IPS-20b (cell line): ENCODE measurements around the gene SPATA17.

Experiments
- H3K27ac ChIP-seq: one replicate; pipeline ENCODE4 v1.5.1; 2013; ENCODE audit warnings: low read length
- H3K27me3 ChIP-seq: 2 replicates; pipeline ENCODE4 v1.6.1; 2013; ENCODE audit warnings: mild to moderate bottlenecking, low read length, inconsistent platforms; ENCODE audit not compliant: insufficient read depth
- H3K36me3 ChIP-seq: 2 replicates; pipeline ENCODE4 v1.6.1; 2013; ENCODE audit warnings: low read depth, mild to moderate bottlenecking, inconsistent platforms, low read length, moderate library complexity; ENCODE audit not compliant: insufficient read depth
- H3K4me1 ChIP-seq: 2 replicates; pipeline ENCODE4 v1.6.1; 2013; ENCODE audit warnings: mild to moderate bottlenecking, control low read depth, inconsistent platforms, low read length, moderate library complexity; ENCODE audit not compliant: insufficient read depth
- H3K4me3 ChIP-seq: 2 replicates; pipeline ENCODE4 v1.5.1; 2013; ENCODE audit warnings: mild to moderate bottlenecking, low read length, inconsistent platforms
- H3K9ac ChIP-seq: 2 replicates; pipeline ENCODE4 v1.6.1; 2013; ENCODE audit warnings: low read depth, mild to moderate bottlenecking, inconsistent platforms, low read length, moderate library complexity
- H3K9me3 ChIP-seq: 2 replicates; pipeline ENCODE4 v1.6.1; 2013; ENCODE audit warnings: mild to moderate bottlenecking, low read depth, low read length, inconsistent platforms; ENCODE audit not compliant: insufficient read depth

The SPATA17 gene

DNA sequence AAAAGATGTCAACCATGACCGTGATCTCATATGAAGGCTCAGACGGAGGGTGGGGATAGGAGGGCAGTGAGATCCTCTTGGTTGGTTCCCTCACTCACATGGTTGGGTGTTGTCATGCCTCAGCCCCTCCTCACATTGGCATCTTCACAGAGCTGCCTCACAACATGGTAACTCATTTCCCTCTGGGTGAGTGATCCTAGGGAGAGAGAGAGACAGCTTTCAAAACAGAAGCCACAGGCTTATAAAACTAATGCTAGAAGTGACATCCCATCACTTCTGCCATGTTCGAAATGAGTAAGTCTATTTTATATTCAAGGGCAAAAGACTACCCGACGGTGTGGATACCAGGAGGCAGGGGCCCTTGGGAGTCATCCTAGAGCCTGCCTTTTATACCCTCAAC lies 145.5 kb downstream of the SPATA17 start:
- Histone ChIP-seq H3K4me1 (no peaks in the 10 kb centered on the region), H3K27ac (no peak overlapping the region), H3K4me3 (no peak overlapping the region), H3K36me3 (no peaks in the 10 kb centered on the region), H3K9ac (no peak overlapping the region), H3K27me3 (no peaks in the 10 kb centered on the region), H3K9me3 (no peaks in the 10 kb centered on the region)

DNA sequence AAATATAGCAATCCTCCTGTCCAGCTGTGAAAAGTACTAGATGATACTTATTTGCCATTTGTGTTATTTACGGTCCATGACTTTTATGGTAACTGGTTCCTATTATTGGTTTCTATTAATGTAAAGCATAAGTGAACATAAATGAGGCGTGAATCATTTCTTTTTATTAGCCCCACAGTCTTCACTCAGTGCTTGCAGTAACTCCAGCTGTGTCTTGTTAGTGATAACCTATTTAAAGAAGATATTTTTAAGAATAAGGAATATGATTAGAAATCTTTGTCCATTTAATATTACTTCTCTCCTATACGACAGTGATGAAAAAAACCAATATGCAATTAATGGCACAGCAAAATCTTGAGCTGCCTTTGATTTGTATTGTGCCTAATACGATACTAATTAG lies 149.9 kb downstream of the SPATA17 start:
- H3K27ac ChIP-seq = no peak overlapping the region
- no peaks in the 10 kb centered on the region for H3K36me3 ChIP-seq
- no peaks in the 10 kb centered on the region for H3K4me1 ChIP-seq
- no peak overlapping the region for H3K9ac ChIP-seq
- H3K4me3 ChIP-seq = no peak overlapping the region
- no peaks in the 10 kb centered on the region for H3K9me3 ChIP-seq
- no peaks in the 10 kb centered on the region for H3K27me3 ChIP-seq

DNA sequence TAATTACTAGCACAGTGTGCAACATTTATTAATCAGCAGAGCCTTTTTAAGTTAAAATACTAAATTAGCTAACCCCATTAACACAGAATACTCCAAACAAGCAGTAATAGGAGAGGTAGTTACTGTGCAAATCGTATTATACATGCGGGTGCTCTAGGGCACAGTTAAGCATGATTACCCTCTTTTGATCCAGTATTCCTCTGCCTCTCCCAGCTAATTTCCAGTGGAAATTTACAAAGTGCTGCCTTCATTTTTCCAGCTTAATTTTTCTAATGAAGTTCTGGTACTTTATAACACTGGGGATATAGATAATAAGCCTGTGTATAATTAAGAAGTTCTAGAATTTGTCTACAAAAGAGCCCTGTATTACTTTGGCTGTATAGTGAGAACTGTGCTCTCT lies 159.9 kb downstream of the SPATA17 start:
- Histone ChIP-seq H3K27me3 (no peaks in the 10 kb centered on the region), H3K9me3 (no peaks in the 10 kb centered on the region), H3K36me3 (no peaks in the 10 kb centered on the region), H3K4me3 (no peak overlapping the region), H3K4me1 (no peaks in the 10 kb centered on the region), H3K9ac (no peak overlapping the region), H3K27ac (no peak overlapping the region)

DNA sequence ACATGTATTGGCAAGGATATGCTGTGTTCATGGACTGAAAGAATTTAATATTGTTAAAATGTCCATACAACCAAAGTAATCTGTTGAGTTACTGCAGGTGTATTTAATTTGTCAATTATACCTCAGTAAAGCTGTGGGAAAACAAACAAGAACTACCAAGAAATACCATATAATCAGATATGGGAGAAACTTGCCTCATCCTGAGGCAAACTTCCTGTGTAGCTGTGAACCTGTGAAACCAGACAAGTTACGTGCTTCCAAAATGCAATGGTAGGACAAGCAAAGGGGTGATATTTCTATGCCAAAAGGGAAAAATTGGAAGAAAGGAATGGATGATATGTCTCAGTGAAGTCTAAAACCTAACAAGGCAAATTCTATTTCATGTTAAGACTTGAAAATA lies 174.6 kb downstream of the SPATA17 start:
- Histone ChIP-seq H3K27me3 (no peaks in the 10 kb centered on the region), H3K4me3 (no peak overlapping the region), H3K27ac (no peak overlapping the region), H3K9ac (no peak overlapping the region), H3K4me1 (no peaks in the 10 kb centered on the region), H3K36me3 (no peaks in the 10 kb centered on the region), H3K9me3 (no peaks in the 10 kb centered on the region)

DNA sequence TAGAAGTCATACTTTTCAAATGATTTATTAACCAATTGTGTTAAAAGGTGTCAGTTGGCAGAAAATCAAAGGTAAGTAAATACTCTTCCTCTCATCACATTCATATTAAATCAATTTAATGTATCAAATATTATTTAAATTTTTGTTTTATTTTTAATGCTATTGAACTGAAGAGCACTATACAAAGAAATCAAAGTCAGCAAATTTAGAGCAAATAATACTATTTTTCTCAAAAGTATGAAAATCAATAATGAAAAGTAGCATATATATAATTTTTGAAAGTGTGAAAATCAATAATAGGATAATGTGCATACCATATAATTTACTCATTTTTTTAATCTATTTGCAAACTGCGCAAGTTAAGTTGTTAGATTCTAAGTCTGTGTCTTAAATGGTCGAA lies 181.0 kb downstream of the SPATA17 start:
- H3K9ac ChIP-seq = no peak overlapping the region
- no peak overlapping the region for H3K27ac ChIP-seq
- H3K27me3 ChIP-seq = no peaks in the 10 kb centered on the region
- H3K4me3 ChIP-seq = no peak overlapping the region
- no peaks in the 10 kb centered on the region for H3K9me3 ChIP-seq
- H3K4me1 ChIP-seq = no peaks in the 10 kb centered on the region
- no peaks in the 10 kb centered on the region for H3K36me3 ChIP-seq

DNA sequence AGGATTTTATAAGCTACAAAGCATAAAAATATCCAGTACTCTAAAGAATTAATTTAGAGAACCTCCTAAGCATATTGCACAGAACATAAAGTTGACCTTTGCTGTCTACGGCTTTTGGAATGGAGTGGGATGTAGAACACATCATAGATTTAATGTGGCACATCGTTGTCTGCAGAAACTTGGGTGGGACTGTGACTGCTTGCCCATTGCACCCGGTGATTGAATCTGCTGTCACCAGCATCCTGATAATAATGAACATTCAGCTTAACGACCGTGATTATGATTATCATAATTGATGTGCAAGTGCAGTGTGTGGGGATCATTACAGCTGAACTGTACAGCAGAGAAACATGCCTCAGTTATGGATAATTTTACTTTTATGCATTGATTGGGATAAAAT lies 181.9 kb downstream of the SPATA17 start:
- Histone ChIP-seq H3K4me3 (no peak overlapping the region), H3K9me3 (no peaks in the 10 kb centered on the region), H3K27me3 (no peaks in the 10 kb centered on the region), H3K36me3 (no peaks in the 10 kb centered on the region), H3K9ac (no peak overlapping the region), H3K27ac (no peak overlapping the region), H3K4me1 (no peaks in the 10 kb centered on the region)

DNA sequence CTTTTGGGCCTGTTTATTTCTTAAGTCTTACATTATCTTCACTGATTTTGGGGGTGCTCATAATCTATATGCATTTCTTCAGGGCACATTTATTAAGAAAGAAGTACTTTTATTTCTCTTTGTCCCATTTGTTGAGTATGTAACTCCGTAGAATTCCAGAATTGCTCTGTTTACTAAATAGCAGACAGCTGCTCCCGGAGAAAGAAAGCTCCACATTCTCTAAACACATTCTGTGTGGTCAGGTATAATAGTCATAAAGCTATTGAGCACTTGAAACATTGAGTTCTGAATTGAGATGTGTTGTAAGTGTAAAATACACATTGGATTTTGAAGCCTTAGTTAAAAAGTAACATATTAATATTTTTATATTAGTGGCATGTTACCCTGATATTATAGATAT lies 206.5 kb downstream of the SPATA17 start:
- H3K27me3 ChIP-seq = no peaks in the 10 kb centered on the region
- H3K4me1 ChIP-seq = no peaks in the 10 kb centered on the region
- H3K9ac ChIP-seq = no peak overlapping the region
- H3K4me3 ChIP-seq = no peak overlapping the region
- H3K27ac ChIP-seq = no peak overlapping the region
- no peaks in the 10 kb centered on the region for H3K9me3 ChIP-seq
- no peaks in the 10 kb centered on the region for H3K36me3 ChIP-seq

DNA sequence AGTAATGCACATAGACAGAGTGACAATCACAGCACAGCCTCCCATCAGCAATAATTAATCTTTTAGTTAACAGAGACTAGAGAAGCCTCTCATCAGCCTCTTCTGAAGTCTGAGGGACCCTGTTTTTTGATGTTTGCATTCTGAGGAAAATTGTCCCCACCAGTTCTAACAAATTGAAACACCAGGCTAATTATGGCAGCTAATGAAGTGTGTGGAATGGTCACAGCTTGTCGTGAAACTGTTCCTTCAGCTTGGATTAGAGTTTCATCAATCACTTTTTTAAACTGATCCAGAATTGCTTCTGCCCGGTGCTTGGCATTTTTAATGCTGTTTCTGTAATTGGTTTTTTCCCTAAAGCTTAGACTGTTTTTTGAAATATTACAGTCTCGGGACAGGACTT lies 208.0 kb downstream of the SPATA17 start:
- Histone ChIP-seq H3K4me3 (no peak overlapping the region), H3K27ac (no peak overlapping the region), H3K9ac (no peak overlapping the region), H3K27me3 (no peaks in the 10 kb centered on the region), H3K9me3 (no peaks in the 10 kb centered on the region), H3K36me3 (no peaks in the 10 kb centered on the region), H3K4me1 (no peaks in the 10 kb centered on the region)

DNA sequence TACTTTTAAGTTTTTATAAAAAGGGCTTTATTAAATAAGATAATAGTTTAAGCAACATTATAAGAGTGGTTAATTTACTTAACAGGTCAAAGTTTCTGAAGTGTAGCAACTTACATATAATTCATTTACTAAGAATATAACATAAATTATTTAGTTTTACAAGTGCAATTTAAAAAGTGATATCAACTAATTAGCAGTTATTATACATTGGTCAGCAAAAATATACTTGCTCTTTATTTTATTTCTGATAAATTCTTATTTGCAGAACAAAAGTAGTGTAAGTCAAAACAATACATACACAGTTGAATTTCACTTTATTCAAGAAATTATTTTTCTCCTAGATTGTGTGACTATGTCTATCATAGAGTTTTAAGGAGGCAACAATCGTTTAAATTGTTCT lies 215.6 kb downstream of the SPATA17 start:
- Histone ChIP-seq H3K4me3 (no peak overlapping the region), H3K4me1 (0 out of 2 replicates have a peak, but pooled peaks cover 4% of the 10 kb centered on the region), H3K9me3 (no peaks in the 10 kb centered on the region), H3K27ac (no peak overlapping the region), H3K27me3 (no peaks in the 10 kb centered on the region), H3K9ac (no peak overlapping the region), H3K36me3 (no peaks in the 10 kb centered on the region)

DNA sequence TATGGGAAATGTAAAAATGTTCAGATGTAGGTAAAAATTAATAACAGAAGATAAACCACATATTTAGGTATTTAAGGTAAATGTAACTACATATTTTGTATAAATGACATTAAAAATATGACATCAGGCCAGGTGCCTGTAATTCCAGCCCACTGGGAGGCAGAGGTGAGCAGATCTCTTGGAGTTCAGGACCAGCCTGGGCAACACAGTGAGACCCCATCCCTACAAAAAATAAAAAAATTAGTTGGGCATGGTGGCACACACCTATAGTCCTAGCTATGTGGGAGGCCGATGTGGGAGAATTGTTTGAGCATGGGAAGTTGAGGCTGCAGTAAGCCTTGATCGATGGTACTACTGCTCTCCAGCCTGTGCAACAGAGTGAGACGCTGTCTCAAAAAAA lies 216.5 kb downstream of the SPATA17 start:
- Histone ChIP-seq H3K9ac (no peak overlapping the region), H3K4me3 (no peak overlapping the region), H3K27me3 (no peaks in the 10 kb centered on the region), H3K27ac (no peak overlapping the region), H3K9me3 (no peaks in the 10 kb centered on the region), H3K4me1 (0 out of 2 replicates have a peak, but pooled peaks cover 6% of the 10 kb centered on the region), H3K36me3 (no peaks in the 10 kb centered on the region)

DNA sequence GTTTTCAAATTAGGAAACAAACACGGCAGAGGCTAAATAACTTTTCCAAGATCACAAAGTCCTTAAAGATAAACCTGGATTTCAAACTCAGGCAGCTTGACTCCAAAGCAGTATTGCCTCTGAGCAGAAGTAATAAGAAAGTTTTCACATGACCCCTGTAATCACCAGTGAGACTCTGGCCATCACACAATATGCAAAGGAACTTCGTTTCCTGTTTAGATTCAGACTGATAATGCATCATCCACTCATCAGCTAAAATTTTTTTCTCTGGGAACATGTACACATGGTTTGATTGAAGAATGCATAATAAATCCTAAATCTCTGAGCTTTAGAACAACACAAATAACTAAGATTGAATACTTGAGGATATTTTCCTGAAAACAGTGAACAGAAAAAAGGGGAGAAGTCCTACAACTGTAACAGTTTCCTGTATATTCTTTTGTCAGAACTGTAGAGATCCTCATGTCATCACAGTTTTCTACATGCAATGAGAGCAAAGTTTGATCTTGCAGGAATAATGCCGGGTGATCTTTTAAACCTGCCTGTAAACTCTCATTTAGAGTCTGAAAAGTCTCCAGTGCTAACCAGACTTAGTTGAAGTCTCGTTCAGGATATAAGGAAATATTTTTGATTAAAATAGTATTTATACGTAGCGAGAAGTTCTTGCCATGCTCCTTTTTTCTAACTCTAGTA lies 225.3 kb downstream of the SPATA17 start:
- no peak overlapping the region for H3K9ac ChIP-seq
- 0 out of 2 replicates have a peak, but pooled peaks cover 5% of the 10 kb centered on the region for H3K4me1 ChIP-seq
- H3K27ac ChIP-seq = no peak overlapping the region
- H3K9me3 ChIP-seq = peaks cover 3% of the 10 kb centered on the region; the same call in 1 of the 2 replicates
- H3K4me3 ChIP-seq = no peak overlapping the region
- H3K27me3 ChIP-seq = no peaks in the 10 kb centered on the region
- no peaks in the 10 kb centered on the region for H3K36me3 ChIP-seq

DNA sequence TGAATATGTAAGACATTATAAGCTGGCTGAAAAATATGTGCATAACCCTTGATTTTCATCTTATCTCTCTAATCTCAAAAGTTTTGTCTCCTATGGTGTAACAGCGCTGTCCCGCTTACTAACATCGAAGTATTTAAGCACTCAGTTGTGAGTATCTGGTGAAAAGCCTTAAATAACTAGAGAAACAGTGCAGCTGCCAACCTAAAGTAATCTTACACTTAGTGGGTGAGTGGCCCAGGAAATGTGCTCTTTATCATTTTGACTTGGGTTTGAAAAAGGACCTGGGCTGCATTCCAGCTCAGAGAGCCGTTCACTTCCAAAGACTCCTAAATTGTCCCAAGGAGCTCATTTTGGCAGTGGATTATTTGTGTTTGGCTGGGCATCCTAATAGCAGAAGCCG lies 225.9 kb downstream of the SPATA17 start:
- H3K9me3 ChIP-seq = peaks cover 3% of the 10 kb centered on the region; the same call in 1 of the 2 replicates

More for the DNA sequence above, 225.9 kb downstream of the SPATA17 start:
- H3K4me3 ChIP-seq = no peak overlapping the region
- H3K36me3 ChIP-seq = no peaks in the 10 kb centered on the region
- H3K9ac ChIP-seq = no peak overlapping the region
- H3K27me3 ChIP-seq = no peaks in the 10 kb centered on the region
- H3K27ac ChIP-seq = no peak overlapping the region
- H3K4me1 ChIP-seq = 0 out of 2 replicates have a peak, but pooled peaks cover 3% of the 10 kb centered on the region
